Bronchial epithelial cell (primary cell): Measurements from ENCODE around the gene ACAD11. TPM values are rescaled to one million over a fixed set of nuclear protein-coding genes. Genes with fewer than 3 reads are reported as not detected.
A peak's percentile ranks its signal among the peaks of the same experiment; 100 is the strongest.
"Not testable (repeated sequence)": the region's sequence is repeated elsewhere in the genome, so short reads cannot be mapped to it uniquely, and the experiment has no call there.

Experiments used
- DNase-seq: peaks from one replicate; pipeline ENCODE4 v3.0.0-alpha.2; 2010; ENCODE audit warnings: low read depth
- FAIRE-seq: peaks from 2 replicates; lab custom pipeline; 2011; peaks lifted over from hg19 to GRCh38; lab: Jason Lieb, UNC
- H3K27me3 ChIP-seq: 2 replicates; pipeline ENCODE4 v1.5.1; 2011; ENCODE audit warnings: low read length; ENCODE audit not compliant: control insufficient read depth, insufficient read depth
- H3K36me3 ChIP-seq: 2 replicates; pipeline ENCODE4 v1.5.1; 2011; ENCODE audit warnings: low read length; ENCODE audit not compliant: control insufficient read depth, insufficient read depth
- H3K4me3 ChIP-seq: 2 replicates; pipeline ENCODE4 v1.5.1; 2011; ENCODE audit warnings: mild to moderate bottlenecking, low read depth, low read length, control low read depth
- total RNA-seq: library from RNA; depleted of rRNA; stranded (reverse); fragments of >200 nt; gene quantifications from 2 replicates; pipeline ENCODE4 v1.2.1, GENCODE V29; 2014
- TF ChIP-seq, protein P1 (sequence below): IDR thresholded peaks from 2 replicates; pipeline ENCODE4 v1.5.1; 2011; ENCODE audit warnings: mild to moderate bottlenecking, moderate library complexity, low read length, control low read depth, inconsistent platforms; ENCODE audit not compliant: insufficient read depth, severe bottlenecking

Gene ACAD11
- total RNA-seq, 1 donor from 2014 or later: 27.4 TPM

- TF ChIP-seq, protein P1, sequence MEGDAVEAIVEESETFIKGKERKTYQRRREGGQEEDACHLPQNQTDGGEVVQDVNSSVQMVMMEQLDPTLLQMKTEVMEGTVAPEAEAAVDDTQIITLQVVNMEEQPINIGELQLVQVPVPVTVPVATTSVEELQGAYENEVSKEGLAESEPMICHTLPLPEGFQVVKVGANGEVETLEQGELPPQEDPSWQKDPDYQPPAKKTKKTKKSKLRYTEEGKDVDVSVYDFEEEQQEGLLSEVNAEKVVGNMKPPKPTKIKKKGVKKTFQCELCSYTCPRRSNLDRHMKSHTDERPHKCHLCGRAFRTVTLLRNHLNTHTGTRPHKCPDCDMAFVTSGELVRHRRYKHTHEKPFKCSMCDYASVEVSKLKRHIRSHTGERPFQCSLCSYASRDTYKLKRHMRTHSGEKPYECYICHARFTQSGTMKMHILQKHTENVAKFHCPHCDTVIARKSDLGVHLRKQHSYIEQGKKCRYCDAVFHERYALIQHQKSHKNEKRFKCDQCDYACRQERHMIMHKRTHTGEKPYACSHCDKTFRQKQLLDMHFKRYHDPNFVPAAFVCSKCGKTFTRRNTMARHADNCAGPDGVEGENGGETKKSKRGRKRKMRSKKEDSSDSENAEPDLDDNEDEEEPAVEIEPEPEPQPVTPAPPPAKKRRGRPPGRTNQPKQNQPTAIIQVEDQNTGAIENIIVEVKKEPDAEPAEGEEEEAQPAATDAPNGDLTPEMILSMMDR: no peak
- Histone ChIP-seq H3K4me3 (no peak overlapping the region), H3K36me3 (no peaks in the 10 kb centered on the region), H3K27me3 (no peaks in the 10 kb centered on the region)
- FAIRE-seq (no peak), DNase-seq (peak; percentile 56)
These were observed 14.6 kb downstream of the ACAD11 start for GRCh38 chr3:132645058-132645457.

DNA sequence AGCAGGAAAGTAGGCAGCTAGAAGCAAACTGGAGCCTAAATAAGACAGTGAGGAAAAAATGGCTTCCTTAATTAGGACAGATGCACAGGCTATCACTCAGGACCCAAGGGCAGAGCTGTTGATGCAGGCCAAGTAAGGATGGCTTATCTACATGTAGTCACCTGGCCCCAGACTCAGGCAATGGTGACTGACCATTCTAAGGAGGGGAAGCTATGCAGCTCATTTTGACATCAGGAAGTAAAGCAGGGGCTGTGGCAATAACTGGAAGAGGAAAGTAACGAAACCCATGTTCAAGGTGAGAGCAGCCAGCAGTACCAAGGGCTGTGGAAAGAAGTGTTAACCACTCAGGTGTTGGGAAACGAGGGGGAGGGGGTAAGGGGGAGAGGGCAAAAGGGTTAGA is 16.2 kb downstream of the ACAD11 start:
- FAIRE-seq (peak; percentile 52), DNase-seq (no peak)
- H3K4me3 ChIP-seq: no peak overlapping the region
- H3K27me3 ChIP-seq: no peaks in the 10 kb centered on the region
- TF ChIP-seq, protein P1: no peak
- H3K36me3 ChIP-seq: no peaks in the 10 kb centered on the region

DNA sequence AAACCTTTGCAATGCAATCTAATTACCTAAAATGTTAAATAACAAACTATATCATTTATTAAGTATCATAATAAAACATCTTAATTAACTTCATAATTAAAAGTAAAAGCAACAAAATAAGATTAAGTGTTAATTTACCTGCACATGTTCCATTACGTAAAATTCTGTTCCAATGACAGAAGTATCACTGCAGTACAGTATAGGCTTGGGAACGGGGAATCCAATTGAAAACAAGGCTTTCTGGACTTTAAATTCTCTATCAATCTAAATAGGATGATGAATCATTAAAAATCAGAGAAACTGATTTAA is 17.1 kb downstream of the ACAD11 start:
- no peaks in the 10 kb centered on the region for H3K36me3 ChIP-seq
- no peak overlapping the region for H3K4me3 ChIP-seq
- FAIRE-seq: no peak
- TF ChIP-seq, protein P1: no peak
- DNase-seq: no peak
- H3K27me3 ChIP-seq: no peaks in the 10 kb centered on the region

- FAIRE-seq (no peak), DNase-seq (peak; percentile 63)
These were observed 17.6 kb downstream of the ACAD11 start for GRCh38 chr3:132641837-132642538.

DNA sequence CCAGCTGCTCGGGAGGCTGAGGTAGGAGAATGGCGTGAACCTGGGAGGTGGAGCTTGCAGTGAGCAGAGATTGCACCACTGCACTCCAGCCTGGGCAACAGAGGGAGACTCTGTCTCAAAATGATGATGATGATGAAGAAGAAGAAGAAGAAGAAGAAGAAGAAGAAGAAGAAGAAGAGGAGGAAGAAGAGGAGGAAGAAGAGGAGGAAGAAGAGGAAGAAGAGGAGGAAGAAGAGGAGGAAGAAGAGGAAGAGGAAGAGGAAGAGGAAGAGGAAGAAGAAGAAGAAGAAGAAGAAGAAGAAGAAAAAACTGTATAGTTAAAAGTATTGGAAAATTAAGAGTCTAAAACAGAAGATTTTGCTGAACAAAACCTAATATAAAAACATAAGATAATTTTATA is 18.2 kb downstream of the ACAD11 start:
- not testable (repeated sequence) for DNase-seq, H3K36me3 ChIP-seq, FAIRE-seq

More at GRCh38 chr3:132641837-132642538, 17.6 kb downstream of the ACAD11 start:
- Histone ChIP-seq H3K4me3 (no peak overlapping the region), H3K36me3 (no peaks in the 10 kb centered on the region), H3K27me3 (no peaks in the 10 kb centered on the region)
- TF ChIP-seq, protein P1: peak; percentile 48

DNA sequence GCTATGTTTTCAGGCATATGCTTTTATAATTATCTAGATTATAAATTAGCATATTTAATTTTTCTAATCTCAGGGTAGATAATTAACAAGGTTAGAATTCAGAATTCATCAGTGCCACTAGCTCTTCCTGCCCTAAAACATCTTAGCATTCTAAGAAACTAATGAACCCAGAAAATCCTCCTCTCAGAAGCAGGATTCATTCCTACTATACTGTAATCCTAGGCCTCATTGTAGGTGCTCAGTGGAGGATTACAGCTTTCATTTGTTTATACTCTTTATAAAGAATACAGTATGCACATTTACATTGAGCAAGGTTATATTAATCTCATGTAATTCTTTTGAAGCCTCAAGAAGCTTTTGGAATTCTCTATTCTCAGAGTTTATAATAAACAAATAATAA is 20.9 kb downstream of the ACAD11 start:
- no peak overlapping the region for H3K4me3 ChIP-seq
- no peaks in the 10 kb centered on the region for H3K36me3 ChIP-seq
- FAIRE-seq (no peak), DNase-seq (no peak)
- H3K27me3 ChIP-seq: no peaks in the 10 kb centered on the region
- TF ChIP-seq, protein P1: no peak

More for the DNA sequence above, 18.2 kb downstream of the ACAD11 start:
- H3K4me3 ChIP-seq, H3K27me3 ChIP-seq: not testable (repeated sequence)
